T-helper 17 cell (primary cell): ENCODE measurements around the gene PLAAT5. TPM values are rescaled to one million over a fixed set of nuclear protein-coding genes. Genes with fewer than 3 reads are reported as not detected.
"Not testable (repeated sequence)": the region's sequence is repeated elsewhere in the genome, so short reads cannot be mapped to it uniquely, and the experiment has no call there.

ENCODE experiments used
- ATAC-seq: fragments of 150-1000 bp; cut with Tn5 transposase; 2 replicates; pipeline ENCODE4 v1.10.0; 2021; ENCODE audit warnings: mild to moderate bottlenecking, moderate library complexity
- DNase-seq, 3 donors: peaks; one replicate each; pipeline versions ENCODE4 v3.0.0 to v3.0.0-alpha.2; 2020 to 2021
- H3K9me3 ChIP-seq: one replicate; pipeline ENCODE4 v1.7.0; 2013; ENCODE audit warnings: low read length, mild to moderate bottlenecking; ENCODE audit not compliant: control insufficient read depth, poor library complexity, severe bottlenecking
- H3K27ac Mint-ChIP-seq: one replicate; pipeline ENCODE4 v1.8.0; 2022; ENCODE audit warnings: mild to moderate bottlenecking, moderate library complexity, mixed read lengths
- H3K27me3 Mint-ChIP-seq: one replicate; pipeline ENCODE4 v1.8.0; 2022; ENCODE audit warnings: mixed read lengths
- H3K36me3 Mint-ChIP-seq: one replicate; pipeline ENCODE4 v1.8.0; 2022; ENCODE audit warnings: low read depth, mixed read lengths
- H3K4me1 Mint-ChIP-seq: one replicate; pipeline ENCODE4 v1.8.0; 2022; ENCODE audit warnings: mild to moderate bottlenecking, mixed read lengths
- H3K4me3 Mint-ChIP-seq: one replicate; pipeline ENCODE4 v1.8.0; 2022; ENCODE audit warnings: mild to moderate bottlenecking, moderate library complexity, mixed read lengths
- total RNA-seq, 4 donors: library from RNA in 2 of 4; stranded (reverse) in 2 of 4; gene quantifications; one replicate each; pipeline ENCODE4 v1.2.3 and lab custom pipeline; 2022 to 2026

The PLAAT5 gene
- total RNA-seq, 2 donors from 2014 or later = 0.60 TPM; not detected in 1

DNA sequence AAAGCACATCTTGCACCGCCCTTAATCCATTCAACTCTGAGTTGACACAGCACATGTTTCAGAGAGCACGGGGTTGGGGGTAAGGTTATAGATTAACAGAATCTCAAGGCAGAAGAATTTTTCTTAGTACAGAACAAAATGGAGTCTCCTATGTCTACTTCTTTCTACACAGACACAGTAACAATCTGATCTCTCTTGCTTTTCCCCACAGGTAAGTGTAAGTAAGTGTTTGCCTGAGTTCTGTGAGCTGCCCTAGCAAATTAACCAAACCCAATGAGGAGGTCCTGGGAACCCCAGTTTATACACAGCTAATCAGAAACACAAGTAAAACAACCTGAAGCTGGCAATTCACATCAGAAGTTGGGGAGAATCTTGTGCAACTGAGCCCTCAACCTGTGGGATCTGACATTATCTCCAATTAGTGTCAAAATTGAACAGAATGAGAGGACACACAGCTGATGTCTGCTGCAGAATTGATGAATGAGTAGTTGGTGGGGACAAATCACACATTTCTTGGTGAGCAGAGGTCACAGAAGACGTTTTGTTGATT, 37.8 kb upstream of the PLAAT5 start:
- not testable (repeated sequence) for H3K4me3 Mint-ChIP-seq, H3K36me3 Mint-ChIP-seq, DNase-seq, H3K27me3 Mint-ChIP-seq, ATAC-seq, H3K9me3 ChIP-seq
- Mint-ChIP-seq H3K27ac (peak overlapping the region; percentile 87), H3K4me1 (peaks cover 32% of the 10 kb centered on the region)

DNA sequence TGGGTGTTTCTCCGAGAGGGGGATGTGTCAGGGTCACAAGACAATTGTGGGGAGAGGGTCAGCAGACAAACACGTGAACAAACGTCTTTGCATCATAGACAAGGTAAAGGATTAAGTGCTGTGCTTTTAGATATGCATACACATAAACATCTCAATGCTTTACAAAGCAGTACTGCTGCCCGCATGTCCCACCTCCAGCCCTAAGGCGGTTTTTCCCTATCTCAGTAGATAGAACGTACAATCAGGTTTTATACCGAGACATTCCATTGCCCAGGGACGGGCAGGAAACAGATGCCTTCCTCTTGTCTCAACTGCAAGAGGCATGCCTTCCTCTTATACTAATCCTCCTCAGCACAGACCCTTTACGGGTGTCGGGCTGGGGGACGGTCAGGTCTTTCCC, 37.2 kb upstream of the PLAAT5 start:
- DNase-seq, H3K27me3 Mint-ChIP-seq, H3K36me3 Mint-ChIP-seq, H3K4me3 Mint-ChIP-seq, ATAC-seq, H3K9me3 ChIP-seq: not testable (repeated sequence)
- Mint-ChIP-seq H3K27ac (peak overlapping the region; percentile 14), H3K4me1 (peaks cover 25% of the 10 kb centered on the region)

DNA sequence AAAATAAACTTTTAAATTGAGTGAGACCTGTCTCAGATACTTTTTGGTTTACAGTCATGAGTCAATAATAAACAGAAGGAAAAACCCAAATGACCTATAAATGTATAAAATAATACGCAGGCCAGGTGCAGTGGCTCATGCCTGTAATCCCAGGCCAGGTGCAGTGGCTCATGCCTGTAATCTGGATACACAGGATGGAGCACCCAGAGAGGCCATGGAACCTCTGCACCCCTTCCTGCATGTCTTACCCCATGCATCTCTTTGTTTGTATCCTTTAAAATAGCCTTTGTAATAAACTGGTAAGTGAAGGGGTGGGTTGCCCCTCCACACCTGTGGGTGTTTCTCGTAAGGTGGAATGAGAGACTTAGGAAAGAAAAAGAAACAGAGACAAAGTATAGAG, 36.7 kb upstream of the PLAAT5 start:
- ATAC-seq = no peak
- Mint-ChIP-seq H3K4me3 (no peak overlapping the region), H3K27me3 (no peaks in the 10 kb centered on the region), H3K4me1 (peaks cover 24% of the 10 kb centered on the region), H3K27ac (peak overlapping the region; percentile 14), H3K36me3 (no peaks in the 10 kb centered on the region)
- no peaks in the 10 kb centered on the region for H3K9me3 ChIP-seq
- DNase-seq = no peak

DNA sequence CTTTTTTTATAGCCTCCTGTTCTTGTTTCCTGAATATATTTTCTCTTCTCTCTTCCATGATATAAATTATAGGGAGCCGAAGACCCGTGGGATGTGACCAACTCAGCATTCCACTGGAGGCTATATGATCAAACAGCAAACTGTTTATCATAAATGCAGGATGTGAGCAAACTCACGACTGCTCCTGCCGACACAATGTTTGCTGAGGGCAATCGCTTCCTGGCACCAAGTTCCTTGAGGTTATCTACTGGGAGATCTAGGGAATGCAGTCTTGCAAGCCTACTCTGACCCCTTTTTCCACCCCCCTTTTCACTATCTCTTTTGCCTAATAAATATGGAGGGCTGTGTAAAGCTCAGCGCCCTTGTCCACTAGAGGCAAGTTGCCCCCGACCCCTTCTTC, 32.2 kb upstream of the PLAAT5 start:
- no peaks in the 10 kb centered on the region for H3K9me3 ChIP-seq
- Mint-ChIP-seq H3K4me1 (peaks cover 10% of the 10 kb centered on the region), H3K27me3 (no peaks in the 10 kb centered on the region), H3K4me3 (no peak overlapping the region), H3K27ac (peak overlapping the region; percentile 34), H3K36me3 (peaks cover 2% of the 10 kb centered on the region)
- DNase-seq = no peak
- ATAC-seq = no peak

DNA sequence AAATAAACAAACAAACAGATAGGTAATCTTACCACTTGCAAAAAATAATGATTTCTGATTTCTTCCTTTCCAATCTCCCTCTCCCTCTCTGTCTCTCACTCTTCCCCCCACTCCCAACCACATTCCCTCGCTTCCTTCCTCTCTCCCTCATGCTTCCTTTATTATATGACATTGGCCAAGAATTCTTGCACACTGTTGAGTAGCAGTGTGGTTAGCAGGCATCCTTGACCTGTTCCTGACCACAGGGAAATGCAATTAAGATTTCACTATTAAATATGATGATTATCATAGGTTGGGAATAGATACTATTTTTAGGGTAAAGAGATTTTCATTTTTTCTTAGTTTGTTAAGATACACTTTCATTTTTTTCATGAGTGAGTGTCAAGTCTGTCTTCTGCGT, 30.9 kb upstream of the PLAAT5 start:
- no peak for ATAC-seq
- DNase-seq = no peak
- peaks cover 2% of the 10 kb centered on the region for H3K36me3 Mint-ChIP-seq
- peak overlapping the region; percentile 34 for H3K27ac Mint-ChIP-seq
- H3K9me3 ChIP-seq = no peaks in the 10 kb centered on the region
- H3K4me1 Mint-ChIP-seq = peaks cover 17% of the 10 kb centered on the region
- H3K4me3 Mint-ChIP-seq = no peak overlapping the region
- H3K27me3 Mint-ChIP-seq = no peaks in the 10 kb centered on the region

DNA sequence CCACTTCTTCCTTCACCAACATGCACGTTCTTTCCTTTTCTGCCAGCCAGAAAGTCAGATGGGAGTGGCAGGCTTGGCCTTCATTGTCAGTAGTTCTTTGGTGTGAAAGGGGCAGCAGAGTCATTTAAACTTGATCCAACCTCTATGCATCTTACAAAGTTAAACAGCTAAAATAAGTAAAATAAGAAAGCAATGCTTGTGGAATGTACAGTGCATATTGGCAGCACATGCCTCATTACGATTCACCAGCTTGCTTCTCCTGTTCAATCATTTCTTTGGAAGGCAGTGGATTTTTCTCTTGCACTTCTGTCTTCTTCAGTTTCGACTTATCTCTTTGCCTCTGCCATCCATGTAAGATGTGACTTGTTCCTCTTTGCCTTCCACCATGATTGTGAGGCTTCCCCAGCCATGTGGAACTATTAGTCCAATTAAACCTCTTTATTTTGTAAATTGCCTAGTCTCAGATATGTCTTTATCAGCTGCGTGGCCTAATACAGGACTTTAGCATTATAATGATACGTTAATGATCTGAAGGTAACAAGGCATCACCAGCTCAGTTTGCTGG, 29.7 kb upstream of the PLAAT5 start:
- peaks cover 17% of the 10 kb centered on the region for H3K4me1 Mint-ChIP-seq
- no peak overlapping the region for H3K27ac Mint-ChIP-seq
- no peak overlapping the region for H3K4me3 Mint-ChIP-seq
- H3K27me3 Mint-ChIP-seq = no peaks in the 10 kb centered on the region
- DNase-seq = no peak
- peaks cover 2% of the 10 kb centered on the region for H3K36me3 Mint-ChIP-seq
- no peaks in the 10 kb centered on the region for H3K9me3 ChIP-seq
- ATAC-seq = no peak

DNA sequence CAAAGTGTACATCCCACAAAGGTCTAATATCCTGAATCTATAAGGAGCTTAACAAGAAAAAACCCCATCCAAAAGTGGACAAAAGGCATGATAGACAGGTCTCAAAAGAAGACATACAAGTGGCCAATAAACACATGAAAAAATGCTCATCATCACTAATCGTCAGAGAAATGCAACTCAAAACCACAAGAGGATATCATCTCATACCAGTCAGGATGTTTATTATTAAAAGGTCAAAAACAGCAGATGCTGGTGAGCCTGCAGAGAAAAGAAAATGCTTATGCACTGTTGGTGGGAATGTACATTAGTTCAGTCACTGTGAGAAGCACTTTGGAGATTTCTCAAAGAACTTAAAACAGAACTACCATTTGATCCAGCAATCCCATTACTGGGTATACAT, 27.6 kb upstream of the PLAAT5 start:
- no peaks in the 10 kb centered on the region for H3K9me3 ChIP-seq
- peaks cover 2% of the 10 kb centered on the region for H3K36me3 Mint-ChIP-seq
- DNase-seq = no peak
- H3K4me3 Mint-ChIP-seq = no peak overlapping the region
- peak; percentile 71 for ATAC-seq
- peak overlapping the region; percentile 83 for H3K27ac Mint-ChIP-seq
- H3K27me3 Mint-ChIP-seq = no peaks in the 10 kb centered on the region
- peaks cover 17% of the 10 kb centered on the region for H3K4me1 Mint-ChIP-seq

DNA sequence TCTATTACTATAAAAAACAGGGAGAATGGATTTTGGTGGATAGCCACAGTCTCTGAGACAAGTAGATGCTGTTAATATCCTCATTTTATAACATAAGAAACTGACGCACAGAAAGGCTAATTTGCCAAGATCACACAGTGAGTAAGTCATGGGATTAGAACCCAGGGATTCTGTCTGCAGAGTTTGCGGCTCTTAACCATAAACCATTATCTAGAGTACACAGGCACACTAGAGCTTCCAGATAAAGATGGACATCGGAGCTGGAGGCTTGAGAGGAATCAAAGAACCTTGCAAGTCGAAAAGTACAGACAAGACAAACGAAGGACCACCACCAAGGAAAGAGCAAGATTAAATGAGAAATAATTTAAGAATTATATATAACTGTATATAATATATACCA, 26.2 kb upstream of the PLAAT5 start:
- DNase-seq (no peak), ATAC-seq (no peak)
- Mint-ChIP-seq H3K4me3 (no peak overlapping the region), H3K27me3 (no peaks in the 10 kb centered on the region), H3K4me1 (peaks cover 17% of the 10 kb centered on the region), H3K36me3 (peaks cover 2% of the 10 kb centered on the region), H3K27ac (no peak overlapping the region)
- no peaks in the 10 kb centered on the region for H3K9me3 ChIP-seq

DNA sequence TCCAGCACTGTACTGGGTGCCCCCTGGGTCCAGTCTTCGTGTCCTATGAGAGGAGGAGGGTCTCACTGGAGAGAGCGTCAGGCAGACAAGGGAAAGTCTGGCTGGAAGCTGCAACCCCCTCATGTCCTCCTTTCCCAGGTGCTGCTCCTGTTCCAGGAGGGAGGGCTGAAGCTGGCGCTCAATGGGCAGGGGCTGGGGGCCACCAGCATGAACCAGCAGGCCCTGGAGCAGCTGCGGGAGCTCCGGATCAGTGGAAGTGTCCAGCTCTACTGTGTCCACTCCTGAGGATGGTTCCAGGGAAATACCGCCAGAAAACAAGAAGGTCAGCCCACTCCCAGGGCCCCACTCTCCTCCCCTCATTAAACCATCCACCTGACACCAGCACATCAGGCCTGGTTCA, 25.1 kb upstream of the PLAAT5 start:
- ATAC-seq (no peak), DNase-seq (no peak)
- Mint-ChIP-seq H3K27ac (peak overlapping the region; percentile 8), H3K4me1 (peaks cover 14% of the 10 kb centered on the region), H3K4me3 (no peak overlapping the region), H3K36me3 (no peaks in the 10 kb centered on the region), H3K27me3 (no peaks in the 10 kb centered on the region)
- no peaks in the 10 kb centered on the region for H3K9me3 ChIP-seq

DNA sequence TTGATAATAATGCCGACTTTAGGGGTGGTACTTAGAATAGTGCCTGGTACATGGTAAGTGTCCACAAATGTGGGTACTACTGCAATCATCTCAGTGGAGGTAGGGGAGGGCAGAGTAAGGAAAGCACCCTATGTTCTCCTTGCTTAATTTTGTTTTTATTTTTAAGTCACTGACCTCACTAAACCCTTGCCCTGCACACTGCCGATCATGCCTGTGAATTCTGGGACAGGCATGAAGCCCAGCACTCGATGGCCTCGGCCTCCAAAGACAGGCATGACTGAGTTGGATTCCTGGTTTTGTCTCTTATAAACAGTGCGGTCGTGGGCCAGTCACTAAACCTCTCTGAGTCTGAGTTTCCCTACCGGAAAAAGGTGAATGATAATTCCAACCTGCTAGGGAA, 21.8 kb upstream of the PLAAT5 start:
- ATAC-seq (no peak), DNase-seq (no peak)
- no peaks in the 10 kb centered on the region for H3K9me3 ChIP-seq
- no peak overlapping the region for H3K4me3 Mint-ChIP-seq
- peaks cover 7% of the 10 kb centered on the region for H3K4me1 Mint-ChIP-seq
- H3K36me3 Mint-ChIP-seq = no peaks in the 10 kb centered on the region
- peak overlapping the region; percentile 60 for H3K27ac Mint-ChIP-seq
- H3K27me3 Mint-ChIP-seq = no peaks in the 10 kb centered on the region

DNA sequence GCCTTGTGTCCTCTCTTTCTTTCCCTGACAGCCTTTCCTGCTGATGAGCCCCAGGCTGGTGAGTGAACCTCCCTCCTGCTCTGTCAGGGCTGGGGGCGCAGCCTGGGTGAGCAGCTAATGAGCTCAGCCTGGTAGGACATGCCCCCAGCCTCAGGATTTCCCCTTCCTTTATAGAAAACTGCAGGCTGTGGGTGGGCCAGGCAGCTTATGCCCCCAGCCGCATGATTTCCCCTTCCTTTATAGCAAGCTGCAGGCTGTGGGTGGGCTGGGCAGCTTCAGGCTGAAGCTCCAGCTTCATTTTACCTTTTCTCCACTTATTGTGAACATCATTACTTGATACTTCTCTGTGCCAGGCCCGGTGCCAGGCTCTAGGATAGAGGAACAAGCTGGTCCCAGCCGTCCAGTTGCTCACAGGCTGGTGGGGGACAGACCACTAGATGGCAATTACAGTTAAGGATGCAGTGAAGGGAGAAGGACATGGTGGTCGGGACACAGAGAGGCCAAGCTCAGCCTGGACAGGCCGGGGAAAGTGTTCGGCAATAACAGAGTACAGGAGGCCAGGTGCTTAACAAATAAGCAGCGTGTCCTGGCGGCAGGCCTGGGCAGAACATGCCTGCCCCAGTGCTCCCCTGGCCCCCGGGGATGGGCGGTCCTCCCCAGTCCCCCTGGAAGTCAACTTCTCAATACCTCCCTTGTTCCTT, 20.2 kb upstream of the PLAAT5 start:
- H3K4me3 Mint-ChIP-seq = no peak overlapping the region
- H3K27me3 Mint-ChIP-seq = no peaks in the 10 kb centered on the region

DNA sequence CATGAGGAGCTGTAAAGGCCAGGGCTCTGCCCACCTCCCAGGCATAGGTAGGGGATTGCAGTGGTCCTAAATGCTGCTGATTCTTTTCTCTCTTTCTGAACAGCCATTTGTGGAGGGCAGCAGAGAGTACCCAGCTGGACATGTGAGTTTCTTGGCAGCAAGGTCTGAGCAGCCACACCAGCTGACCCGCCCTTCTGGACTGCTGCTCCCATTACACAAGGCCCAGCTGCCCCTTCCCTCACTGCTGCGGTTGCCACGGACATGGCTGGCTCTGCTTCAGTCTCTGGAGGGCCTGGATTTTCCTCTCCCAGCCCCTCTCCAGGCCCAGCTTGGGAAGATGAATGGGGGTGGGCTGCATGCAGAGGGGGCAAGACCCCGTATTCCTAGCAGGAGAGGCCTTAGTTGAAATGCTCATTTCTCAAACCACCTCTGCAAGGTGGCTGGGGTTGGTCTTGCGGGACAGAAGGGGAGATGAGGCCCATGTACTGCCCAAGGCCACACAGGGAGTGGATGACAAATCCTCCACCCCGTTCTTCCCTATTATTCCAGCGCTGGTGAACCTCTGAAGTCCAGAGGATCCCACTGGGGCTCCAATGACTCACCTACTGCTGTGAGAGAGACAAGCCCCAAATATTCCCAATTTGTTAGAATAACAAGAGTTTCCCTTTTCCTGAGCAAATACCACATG, 19.5 kb upstream of the PLAAT5 start:
- no peaks in the 10 kb centered on the region for H3K9me3 ChIP-seq
- peaks cover 2% of the 10 kb centered on the region for H3K4me1 Mint-ChIP-seq
- no peaks in the 10 kb centered on the region for H3K27me3 Mint-ChIP-seq
- DNase-seq (no peak), ATAC-seq (no peak)
- no peak overlapping the region for H3K4me3 Mint-ChIP-seq
- H3K36me3 Mint-ChIP-seq = no peaks in the 10 kb centered on the region
- H3K27ac Mint-ChIP-seq = no peak overlapping the region

More for the DNA sequence above, 20.2 kb upstream of the PLAAT5 start:
- no peak for DNase-seq
- no peaks in the 10 kb centered on the region for H3K9me3 ChIP-seq
- Mint-ChIP-seq H3K27ac (no peak overlapping the region), H3K4me1 (peaks cover 2% of the 10 kb centered on the region), H3K36me3 (no peaks in the 10 kb centered on the region)
- no peak for ATAC-seq

DNA sequence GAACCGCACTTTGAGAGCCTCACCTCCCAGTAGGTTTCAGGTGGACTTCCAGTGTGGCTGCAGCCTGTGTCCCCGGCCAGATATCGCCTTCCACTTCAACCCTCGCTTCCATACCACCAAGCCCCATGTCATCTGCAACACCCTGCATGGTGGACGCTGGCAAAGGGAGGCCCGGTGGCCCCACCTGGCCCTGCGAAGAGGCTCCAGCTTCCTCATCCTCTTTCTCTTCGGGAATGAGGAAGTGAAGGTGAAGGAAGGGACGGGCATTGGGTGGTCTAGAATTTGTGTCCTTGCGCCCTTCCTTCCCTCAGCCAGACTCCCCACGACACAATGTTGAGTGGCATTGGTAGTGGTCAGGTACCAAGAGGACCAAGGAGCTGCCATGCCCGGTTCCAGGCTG, 17.8 kb upstream of the PLAAT5 start:
- no peaks in the 10 kb centered on the region for H3K27me3 Mint-ChIP-seq
- peaks cover 4% of the 10 kb centered on the region for H3K4me1 Mint-ChIP-seq
- H3K4me3 Mint-ChIP-seq = no peak overlapping the region
- H3K9me3 ChIP-seq = no peaks in the 10 kb centered on the region
- no peak for ATAC-seq
- H3K27ac Mint-ChIP-seq = no peak overlapping the region
- H3K36me3 Mint-ChIP-seq = no peaks in the 10 kb centered on the region
- DNase-seq = no peak
